ENCODE measurements around the gene MFAP5.

The MFAP5 gene, protein sequence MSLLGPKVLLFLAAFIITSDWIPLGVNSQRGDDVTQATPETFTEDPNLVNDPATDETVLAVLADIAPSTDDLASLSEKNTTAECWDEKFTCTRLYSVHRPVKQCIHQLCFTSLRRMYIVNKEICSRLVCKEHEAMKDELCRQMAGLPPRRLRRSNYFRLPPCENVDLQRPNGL

DNA sequence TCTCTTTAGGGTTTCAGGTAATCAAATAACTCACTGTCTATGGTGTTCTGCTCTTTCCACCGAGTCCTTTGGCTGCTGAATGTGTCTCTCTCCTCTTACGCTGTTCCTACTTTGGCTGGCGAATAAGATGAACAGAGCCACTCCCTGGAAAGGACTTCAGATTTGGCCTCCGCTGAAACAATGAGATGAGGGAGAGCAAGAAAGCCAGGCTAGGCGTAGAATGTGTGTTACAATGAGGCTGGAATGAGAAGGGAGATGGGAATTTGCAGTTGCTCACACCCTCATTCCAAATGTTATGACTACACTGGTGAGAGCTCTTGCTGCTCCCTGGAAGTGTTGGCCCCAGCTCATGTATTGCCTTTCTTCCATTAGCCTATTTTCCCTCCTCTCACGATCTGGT, at the start of gene MFAP5:
Gene MFAP5, minus strand, starts transcription at position 234 of the 400 bp plus-strand sequence. CDS start 722 bp downstream, outside the sequence.
- DNase-seq: no peak

- no peak for DNase-seq
Measured at GRCh38 chr12:8709124-8709830, 46.7 kb upstream of the MFAP5 start.

DNA sequence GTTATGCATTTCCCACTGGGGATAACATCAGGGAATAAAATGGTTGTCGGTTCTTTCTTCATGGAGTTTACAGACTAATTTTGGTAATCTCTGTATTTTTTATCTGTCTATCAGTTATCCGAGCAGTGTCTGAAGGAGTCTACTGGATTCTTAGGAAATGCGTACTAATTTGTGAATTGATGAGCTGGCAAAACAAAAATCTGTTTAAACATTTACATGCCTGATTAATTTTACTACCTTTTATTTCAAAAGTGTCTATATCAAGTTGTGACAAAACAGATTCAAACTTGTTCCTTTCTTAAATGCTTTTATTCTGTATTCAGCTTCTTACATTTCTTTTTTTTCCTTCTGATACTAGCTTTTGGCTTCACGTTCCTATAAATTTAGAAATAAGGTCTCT, 39.5 kb upstream of the MFAP5 start:
- DNase-seq: no peak

DNA sequence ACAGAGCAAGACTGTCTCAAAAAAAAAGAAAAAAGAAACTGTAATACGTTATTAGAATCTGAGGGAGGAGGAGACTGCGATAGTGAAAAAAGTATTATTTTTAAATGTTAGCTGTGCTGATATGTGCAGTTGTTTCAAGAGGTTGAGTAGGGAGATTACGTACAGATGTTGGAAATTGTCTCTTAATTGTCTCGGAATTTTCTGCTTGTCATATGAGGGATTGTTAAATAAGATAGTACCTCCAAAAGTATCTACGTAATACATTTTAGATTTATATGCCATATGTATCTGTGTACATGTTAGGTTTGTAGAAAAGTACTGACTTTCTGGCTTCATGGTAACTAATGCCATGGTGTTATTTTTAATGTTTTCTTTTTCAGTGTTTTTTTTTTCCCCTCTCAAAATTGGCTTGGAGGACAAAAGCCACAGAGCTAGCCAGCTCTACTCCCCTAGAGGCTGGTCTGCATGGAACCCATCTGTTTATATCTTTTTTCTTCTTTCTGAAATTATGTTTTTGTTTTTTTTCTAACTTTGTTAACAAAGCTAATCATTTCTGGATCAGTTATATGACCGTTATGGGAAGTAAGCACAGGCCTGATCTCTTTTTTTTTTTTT, 38.5 kb upstream of the MFAP5 start:
- DNase-seq: no peak

DNA sequence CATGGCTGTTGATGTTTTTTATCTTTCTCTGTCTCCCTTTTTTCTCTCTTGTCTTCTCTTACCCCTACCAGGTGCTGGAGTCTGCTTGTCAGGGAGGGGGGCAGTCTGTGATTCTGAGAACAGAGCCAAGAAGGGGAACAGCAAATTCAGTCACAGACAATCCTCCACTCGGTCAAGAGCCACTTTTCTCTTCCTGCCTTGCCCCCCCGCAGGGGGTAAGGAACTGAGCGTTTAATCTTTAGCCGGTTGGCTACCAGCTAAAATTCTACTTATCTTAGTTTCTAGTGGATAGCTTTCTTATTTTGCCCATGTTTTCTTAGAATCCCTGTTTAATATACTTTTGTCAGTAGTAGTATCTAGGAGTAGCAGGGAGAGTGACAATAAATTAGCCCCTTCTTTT, 37.1 kb upstream of the MFAP5 start:
- DNase-seq: no peak

GRCh38 chr12:8698879-8699278, 36.3 kb upstream of the MFAP5 start:
- no peak for DNase-seq

- DNase-seq: peak; percentile 50
Measured at GRCh38 chr12:8698132-8698851, 35.7 kb upstream of the MFAP5 start.

GRCh38 chr12:8697476-8698131, 35.0 kb upstream of the MFAP5 start, which contains the start of gene RIMKLB:
TSS of gene RIMKLB (plus strand) at chr12:8697991. CDS start at chr12:8713867, 15,876 bp downstream.
- peak; percentile 89 for DNase-seq

- DNase-seq: peak; percentile 41
Measured at GRCh38 chr12:8697120-8697475, 34.5 kb upstream of the MFAP5 start.

DNA sequence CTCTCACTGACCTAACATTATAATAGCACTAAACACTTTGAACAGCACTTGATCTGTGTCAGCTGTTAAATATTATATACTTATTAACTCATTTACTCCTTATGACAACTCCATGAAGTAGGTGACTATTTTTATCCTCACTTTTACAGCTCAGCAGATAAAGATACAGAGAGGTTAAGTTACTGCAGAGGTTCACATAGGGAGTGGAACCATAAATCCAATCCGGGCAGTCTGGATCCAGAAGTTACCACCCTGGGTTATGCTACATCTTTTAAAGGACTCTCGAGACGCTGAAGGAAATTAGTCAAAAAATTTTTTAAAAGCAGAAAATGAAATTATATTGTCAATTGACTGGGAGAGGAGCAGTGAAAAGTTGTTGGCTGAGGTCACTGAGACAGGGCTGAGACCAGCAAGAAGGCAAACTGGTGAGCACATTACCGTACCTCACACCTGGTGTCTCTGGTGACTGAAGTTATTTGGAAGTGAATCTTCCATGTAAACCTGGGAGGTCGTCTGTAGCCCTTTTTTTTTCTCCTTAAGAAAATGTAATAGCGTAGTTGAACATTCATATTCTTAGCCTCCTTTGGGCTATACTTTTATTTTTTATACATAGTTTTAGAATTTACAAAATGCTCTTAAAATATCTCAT, 33.9 kb upstream of the MFAP5 start:
- DNase-seq: no peak

DNA sequence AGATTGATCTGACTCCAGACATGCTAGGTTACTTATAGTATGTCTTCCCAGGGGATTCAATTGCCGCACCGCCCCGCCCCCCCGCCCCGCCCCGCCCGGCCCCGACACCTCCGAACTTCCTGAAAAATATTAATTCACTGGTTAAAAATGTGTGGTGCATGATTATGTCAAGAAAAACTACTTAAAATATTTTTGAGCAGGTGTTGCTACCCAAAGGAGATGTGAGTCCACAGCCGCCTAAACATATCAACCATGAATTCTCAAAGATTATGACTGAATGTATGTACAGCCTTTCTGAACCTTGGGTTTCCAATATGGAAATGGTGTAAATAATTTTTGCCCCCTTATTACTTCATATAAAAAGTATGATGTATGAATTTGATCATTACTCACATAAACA, 32.5 kb upstream of the MFAP5 start:
- no peak for DNase-seq

DNA sequence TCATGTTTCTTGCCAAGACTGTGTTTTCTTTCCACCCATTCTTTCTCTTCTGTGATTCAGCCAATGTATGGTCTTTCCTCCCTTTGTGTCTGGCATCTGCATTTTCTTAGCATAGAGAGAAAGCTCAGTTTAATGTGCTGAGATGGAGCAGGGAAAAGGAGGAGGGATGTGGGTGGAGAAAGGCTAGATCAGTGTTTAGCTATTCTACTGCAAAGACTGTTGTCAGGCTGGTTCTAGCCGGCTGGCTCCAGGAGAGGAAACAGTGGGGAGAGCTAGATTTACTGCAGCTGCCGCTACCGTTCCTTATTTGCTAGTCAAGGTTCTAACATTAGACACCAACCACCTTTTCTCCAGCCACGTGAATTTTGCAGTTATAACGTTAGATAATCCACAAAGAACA, 29.9 kb upstream of the MFAP5 start:
- peak; percentile 70 for DNase-seq

- no peak for DNase-seq
Measured at GRCh38 chr12:8689681-8690080, 27.1 kb upstream of the MFAP5 start.

GRCh38 chr12:8687846-8688601, 25.4 kb upstream of the MFAP5 start:
- peak; percentile 3 for DNase-seq

DNA sequence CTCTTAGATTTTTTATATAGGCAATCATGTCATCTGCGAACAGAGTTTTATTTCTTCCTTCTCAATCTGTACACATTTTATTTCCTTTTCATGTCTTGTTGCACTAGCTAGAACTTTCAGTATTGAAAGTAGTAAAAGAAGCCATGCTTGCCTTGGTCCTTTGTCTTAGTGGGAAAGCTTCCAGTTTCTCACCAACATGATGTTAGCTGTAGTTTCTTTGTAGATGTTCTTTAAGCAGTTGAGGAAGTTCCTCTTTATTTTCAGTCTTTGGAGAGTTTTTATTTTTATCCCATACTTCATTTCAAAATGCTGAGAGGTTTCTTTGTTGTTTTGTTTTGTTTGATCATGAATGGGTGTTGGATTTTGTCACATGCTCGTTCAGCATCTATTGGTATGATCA, 22.4 kb upstream of the MFAP5 start:
- no peak for DNase-seq

DNA sequence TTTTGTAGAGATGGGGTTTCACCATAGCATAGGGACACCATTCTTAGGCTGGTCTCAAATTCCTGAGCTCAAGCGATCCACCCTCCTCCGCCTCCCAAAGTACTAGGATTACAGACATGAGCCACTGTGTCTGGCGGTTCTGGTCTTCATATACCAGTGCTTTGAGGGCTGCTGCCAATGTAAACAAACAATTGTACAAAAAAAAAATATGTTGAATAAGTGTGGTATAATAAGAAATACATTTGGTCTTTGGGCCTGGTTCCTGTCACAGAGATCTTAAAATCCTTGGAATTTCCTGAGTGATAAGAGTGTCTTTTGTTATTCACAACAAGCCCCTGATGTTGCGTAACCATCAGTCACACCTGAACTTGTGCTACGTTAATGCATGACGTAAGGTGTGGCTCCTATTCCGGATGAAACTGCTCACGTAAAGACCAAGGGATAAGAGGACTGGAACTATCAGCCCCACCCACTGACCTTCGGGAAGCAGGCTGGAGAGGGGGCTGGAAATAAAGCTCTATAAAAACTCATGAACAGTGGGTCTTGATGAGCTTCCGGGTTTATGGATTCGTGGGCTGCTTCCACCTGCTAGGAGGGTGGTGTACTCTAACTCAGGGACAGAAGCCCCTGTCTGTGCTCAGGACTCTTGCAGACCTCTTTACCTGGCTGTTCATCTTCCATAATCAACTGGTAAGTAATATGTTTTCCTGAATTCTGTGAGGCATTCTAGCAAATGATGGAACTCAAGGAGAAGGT, 18.7 kb upstream of the MFAP5 start:
- DNase-seq: no peak

DNA sequence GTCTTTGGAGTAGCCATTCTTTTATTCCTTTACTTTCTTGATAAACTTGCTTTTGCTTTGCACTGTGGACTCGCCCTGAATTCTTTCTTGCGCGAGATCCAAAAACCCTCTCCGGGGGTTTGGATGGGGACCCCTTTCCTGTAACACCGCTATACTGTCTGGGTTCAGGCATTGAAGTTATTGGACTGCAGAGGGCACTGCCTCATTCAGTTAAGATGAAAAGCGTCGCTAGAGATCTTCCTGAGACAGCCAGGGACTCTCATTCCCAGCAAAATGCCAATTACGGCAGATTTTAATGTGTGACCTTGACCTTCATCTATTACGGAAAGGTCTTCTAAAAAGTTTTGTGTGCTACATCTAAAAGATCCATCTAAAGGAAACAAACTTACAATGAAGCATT, 17.9 kb upstream of the MFAP5 start:
- DNase-seq: no peak

- no peak for DNase-seq
Measured at GRCh38 chr12:8678661-8679111, 16.1 kb upstream of the MFAP5 start.

- DNase-seq: no peak
Measured at GRCh38 chr12:8677362-8677761, 14.7 kb upstream of the MFAP5 start.

GRCh38 chr12:8676651-8677050, 14.0 kb upstream of the MFAP5 start:
- no peak for DNase-seq

- DNase-seq: no peak
Measured at GRCh38 chr12:8675591-8676036, 13.0 kb upstream of the MFAP5 start.
